K562 (cell line): ENCODE results near the gene CABP4. TPM values are rescaled to one million over a fixed set of nuclear protein-coding genes. Genes with fewer than 3 reads are reported as not detected.

ENCODE experiments used
- BRF1 ChIP-seq: IDR thresholded peaks from 3 replicates; pipeline ENCODE4 v1.6.1; 2011; ENCODE audit warnings: borderline replicate concordance, mild to moderate bottlenecking; ENCODE audit not compliant: insufficient read length; ENCODE audit errors: extremely low read depth
- CHD1 ChIP-seq: fragments of 200-600 bp; sonication (generic); IDR thresholded peaks from one replicate; pipeline ENCODE4 v1.6.1; 2012; ENCODE audit warnings: mild to moderate bottlenecking, moderate library complexity, low read length, inconsistent platforms
- ELF4 ChIP-seq: fragments of 450-650 bp; formaldehyde crosslinking; IDR thresholded peaks from 2 replicates; pipeline ENCODE4 v1.4.0; 2022; ENCODE audit warnings: missing genetic modification characterization
- ERF ChIP-seq: fragments of 450-650 bp; formaldehyde crosslinking; IDR thresholded peaks from 2 replicates; pipeline ENCODE4 v1.4.0; 2020; ENCODE audit warnings: mild to moderate bottlenecking, mixed read lengths
- EWSR1 ChIP-seq: fragments of 450-650 bp; IDR thresholded peaks from 2 replicates; pipeline ENCODE4 v1.6.1; 2018; ENCODE audit warnings: borderline replicate concordance, mild to moderate bottlenecking, low read depth, moderate library complexity; ENCODE audit not compliant: partially characterized antibody
- FOXA3 ChIP-seq, 2 experiments: fragments of 450-650 bp in 1 of 2; sonication (generic) in 1 of 2; formaldehyde crosslinking; IDR thresholded peaks in 1 of 2; conservative IDR thresholded peaks in 1 of 2; 2 replicates each; pipeline versions ENCODE4 v1.4.0 to v1.8.0; 2020 to 2022; ENCODE audit warnings: mild to moderate bottlenecking in 2 of 2, missing genetic modification reagents in 1 of 2
- HLTF ChIP-seq: fragments of 450-650 bp; IDR thresholded peaks from 2 replicates; pipeline ENCODE4 v1.6.1; 2016
- KDM2B ChIP-seq: fragments of 250-450 bp; sonication (Bioruptor Pico); IDR thresholded peaks from 2 replicates; pipeline ENCODE4 v1.8.0; 2021; ENCODE audit warnings: mild to moderate bottlenecking, moderate library complexity
- MCM3 ChIP-seq: fragments of 450-650 bp; IDR thresholded peaks from 2 replicates; pipeline ENCODE4 v1.6.1; 2016
- MCM7 ChIP-seq, 2 experiments: fragments of 450-650 bp; IDR thresholded peaks; 2 replicates each; pipeline ENCODE4 v1.6.1; 2016 to 2018
- MTA3 ChIP-seq: fragments of 450-650 bp; formaldehyde crosslinking; IDR thresholded peaks from 2 replicates; pipeline ENCODE4 v1.6.1; 2017; ENCODE audit warnings: mild to moderate bottlenecking, borderline replicate concordance
- NFIX ChIP-seq: fragments of 250-450 bp; sonication (Bioruptor Pico); IDR thresholded peaks from 2 replicates; pipeline ENCODE4 v1.4.0; 2020; ENCODE audit warnings: low read depth, mild to moderate bottlenecking, moderate library complexity
- RB1 ChIP-seq: fragments of 450-650 bp; IDR thresholded peaks from 2 replicates; pipeline ENCODE4 v1.6.1; 2017; ENCODE audit warnings: low read depth, mild to moderate bottlenecking
- SAFB ChIP-seq: fragments of 200-400 bp; formaldehyde crosslinking; IDR thresholded peaks from 2 replicates; pipeline ENCODE4 v1.6.1; 2017; ENCODE audit warnings: low read depth, low read length, borderline replicate concordance
- ZC3H4 ChIP-seq: sonication (generic); formaldehyde crosslinking; IDR thresholded peaks from 2 replicates; pipeline ENCODE4 v1.9.0; 2021; ENCODE audit warnings: missing genetic modification reagents, borderline replicate concordance
- ZNF830 ChIP-seq: fragments of 250-450 bp; sonication (Bioruptor Pico); IDR thresholded peaks from 2 replicates; pipeline ENCODE4 v1.5.0; 2021; ENCODE audit warnings: mild to moderate bottlenecking
- ZSCAN32 ChIP-seq: fragments of 450-650 bp; formaldehyde crosslinking; IDR thresholded peaks from 2 replicates; pipeline ENCODE4 v1.4.0; 2020; ENCODE audit warnings: mild to moderate bottlenecking, moderate library complexity
- polyA plus RNA-seq, 8 experiments: library from polyadenylated mRNA; depleted of rRNA in 4 of 8; stranded (reverse) in 5 of 8; unstranded in 3 of 8; fragments of >200 nt; fragmentation: Nextera tagmentation in 2 of 8; fragmentation: Illumina TruSeq in 1 of 8; extraction: Ambion mirVana in 2 of 8; extraction: Trizol in 1 of 8; gene quantifications; 2 replicates each; pipeline versions ENCODE4 v1.2.1 to v1.2.3, GENCODE V29; 2011 to 2014; ENCODE audit warnings: inconsistent platforms in 1 of 8, missing spikeins in 1 of 8
- total RNA-seq, 7 experiments: library from RNA; depleted of rRNA in 6 of 7; stranded (reverse); fragments of >200 nt in 6 of 7; fragmentation: Illumina TruSeq in 2 of 7; extraction: Trizol in 2 of 7; gene quantifications; 2 replicates each; pipeline versions ENCODE4 v1.2.1 to v1.2.3, GENCODE V29; 2011 to 2021; ENCODE audit warnings: low replicate concordance in 1 of 7
- TF ChIP-seq, protein P1 (sequence below): sonication (generic); formaldehyde crosslinking; IDR thresholded peaks from 2 replicates; pipeline ENCODE4 v1.8.0; 2022; ENCODE audit warnings: mild to moderate bottlenecking, low read depth, missing genetic modification reagents
- TF ChIP-seq, protein P2 (sequence below): fragments of 250-450 bp; sonication (Bioruptor Pico); IDR thresholded peaks from 2 replicates; pipeline ENCODE4 v1.5.0; 2022; ENCODE audit warnings: mild to moderate bottlenecking
- TF ChIP-seq, protein P3 (sequence below): sonication (generic); IDR thresholded peaks from 2 replicates; pipeline ENCODE4 v1.6.1; 2016
- TF ChIP-seq, protein P4 (sequence below): fragments of 450-650 bp; IDR thresholded peaks from 2 replicates; pipeline ENCODE4 v1.6.1; 2014; ENCODE audit warnings: low read depth, mild to moderate bottlenecking, moderate library complexity, borderline replicate concordance
- TF ChIP-seq, protein P5 (sequence below): fragments of 250-450 bp; sonication (Bioruptor Pico); IDR thresholded peaks from 2 replicates; pipeline ENCODE4 v1.5.0; 2020; ENCODE audit warnings: mild to moderate bottlenecking

CABP4 gene
- total and polyA plus RNA-seq, 9 of the 15 experiments (the other 6 are each of a cell fraction or from before 2014, with no cell fraction given): 0.11 TPM; not detected in 8

DNA sequence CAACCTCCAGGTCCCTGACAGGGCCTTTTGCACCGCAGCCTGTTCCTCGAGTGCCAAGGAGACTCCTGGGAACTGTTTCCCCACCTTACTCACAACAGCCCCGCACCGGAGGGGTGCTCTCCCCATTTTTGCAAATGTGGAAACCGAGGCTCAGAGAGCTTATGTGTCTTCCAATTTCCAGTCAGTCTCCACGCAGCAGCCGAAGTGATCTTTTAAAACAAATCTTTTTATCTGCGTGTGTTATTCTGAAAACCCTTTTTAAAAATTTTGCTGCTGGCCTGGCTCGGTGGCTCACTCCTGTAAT is 14.3 kb downstream of the CABP4 start (continued):
- TF ChIP-seq CHD1 (no peak), ZC3H4 (CRISPR knock-in tag) (no peak; the same call in 1 of the 2 replicates), BRF1 (no peak), MTA3 (no peak), SAFB (no peak), MCM7 (IDR thresholded peaks at IDR 0.05) (no peak), EWSR1 (no peak), RB1 (0 out of 2 replicates have a peak, but pooled peaks have one; percentile 3), ELF4 (CRISPR knock-in tag) (no peak), MCM3 (no peak), ERF (CRISPR knock-in tag) (peak; percentile 81; the same call in 1 of the 2 replicates), HLTF (no peak), KDM2B (CRISPR knock-in tag) (no peak), ZSCAN32 (CRISPR knock-in tag) (no peak), FOXA3 (CRISPR knock-in tag; conservative IDR thresholded peaks at IDR 0.05 in 1 of 2, IDR thresholded peaks at IDR 0.05 in 1 of 2) (no peak), ZNF830 (CRISPR knock-in tag) (no peak), NFIX (CRISPR knock-in tag) (no peak)
- TF ChIP-seq, protein P1, sequence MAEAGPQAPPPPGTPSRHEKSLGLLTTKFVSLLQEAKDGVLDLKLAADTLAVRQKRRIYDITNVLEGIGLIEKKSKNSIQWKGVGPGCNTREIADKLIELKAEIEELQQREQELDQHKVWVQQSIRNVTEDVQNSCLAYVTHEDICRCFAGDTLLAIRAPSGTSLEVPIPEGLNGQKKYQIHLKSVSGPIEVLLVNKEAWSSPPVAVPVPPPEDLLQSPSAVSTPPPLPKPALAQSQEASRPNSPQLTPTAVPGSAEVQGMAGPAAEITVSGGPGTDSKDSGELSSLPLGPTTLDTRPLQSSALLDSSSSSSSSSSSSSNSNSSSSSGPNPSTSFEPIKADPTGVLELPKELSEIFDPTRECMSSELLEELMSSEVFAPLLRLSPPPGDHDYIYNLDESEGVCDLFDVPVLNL: no peak
- TF ChIP-seq, protein P2, sequence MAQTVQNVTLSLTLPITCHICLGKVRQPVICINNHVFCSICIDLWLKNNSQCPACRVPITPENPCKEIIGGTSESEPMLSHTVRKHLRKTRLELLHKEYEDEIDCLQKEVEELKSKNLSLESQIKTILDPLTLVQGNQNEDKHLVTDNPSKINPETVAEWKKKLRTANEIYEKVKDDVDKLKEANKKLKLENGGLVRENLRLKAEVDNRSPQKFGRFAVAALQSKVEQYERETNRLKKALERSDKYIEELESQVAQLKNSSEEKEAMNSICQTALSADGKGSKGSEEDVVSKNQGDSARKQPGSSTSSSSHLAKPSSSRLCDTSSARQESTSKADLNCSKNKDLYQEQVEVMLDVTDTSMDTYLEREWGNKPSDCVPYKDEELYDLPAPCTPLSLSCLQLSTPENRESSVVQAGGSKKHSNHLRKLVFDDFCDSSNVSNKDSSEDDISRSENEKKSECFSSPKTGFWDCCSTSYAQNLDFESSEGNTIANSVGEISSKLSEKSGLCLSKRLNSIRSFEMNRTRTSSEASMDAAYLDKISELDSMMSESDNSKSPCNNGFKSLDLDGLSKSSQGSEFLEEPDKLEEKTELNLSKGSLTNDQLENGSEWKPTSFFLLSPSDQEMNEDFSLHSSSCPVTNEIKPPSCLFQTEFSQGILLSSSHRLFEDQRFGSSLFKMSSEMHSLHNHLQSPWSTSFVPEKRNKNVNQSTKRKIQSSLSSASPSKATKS (CRISPR knock-in tag): no peak
- TF ChIP-seq, protein P3, sequence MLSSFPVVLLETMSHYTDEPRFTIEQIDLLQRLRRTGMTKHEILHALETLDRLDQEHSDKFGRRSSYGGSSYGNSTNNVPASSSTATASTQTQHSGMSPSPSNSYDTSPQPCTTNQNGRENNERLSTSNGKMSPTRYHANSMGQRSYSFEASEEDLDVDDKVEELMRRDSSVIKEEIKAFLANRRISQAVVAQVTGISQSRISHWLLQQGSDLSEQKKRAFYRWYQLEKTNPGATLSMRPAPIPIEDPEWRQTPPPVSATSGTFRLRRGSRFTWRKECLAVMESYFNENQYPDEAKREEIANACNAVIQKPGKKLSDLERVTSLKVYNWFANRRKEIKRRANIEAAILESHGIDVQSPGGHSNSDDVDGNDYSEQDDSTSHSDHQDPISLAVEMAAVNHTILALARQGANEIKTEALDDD: no peak
- TF ChIP-seq, protein P4, sequence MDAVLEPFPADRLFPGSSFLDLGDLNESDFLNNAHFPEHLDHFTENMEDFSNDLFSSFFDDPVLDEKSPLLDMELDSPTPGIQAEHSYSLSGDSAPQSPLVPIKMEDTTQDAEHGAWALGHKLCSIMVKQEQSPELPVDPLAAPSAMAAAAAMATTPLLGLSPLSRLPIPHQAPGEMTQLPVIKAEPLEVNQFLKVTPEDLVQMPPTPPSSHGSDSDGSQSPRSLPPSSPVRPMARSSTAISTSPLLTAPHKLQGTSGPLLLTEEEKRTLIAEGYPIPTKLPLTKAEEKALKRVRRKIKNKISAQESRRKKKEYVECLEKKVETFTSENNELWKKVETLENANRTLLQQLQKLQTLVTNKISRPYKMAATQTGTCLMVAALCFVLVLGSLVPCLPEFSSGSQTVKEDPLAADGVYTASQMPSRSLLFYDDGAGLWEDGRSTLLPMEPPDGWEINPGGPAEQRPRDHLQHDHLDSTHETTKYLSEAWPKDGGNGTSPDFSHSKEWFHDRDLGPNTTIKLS: no peak
- TF ChIP-seq, protein P5, sequence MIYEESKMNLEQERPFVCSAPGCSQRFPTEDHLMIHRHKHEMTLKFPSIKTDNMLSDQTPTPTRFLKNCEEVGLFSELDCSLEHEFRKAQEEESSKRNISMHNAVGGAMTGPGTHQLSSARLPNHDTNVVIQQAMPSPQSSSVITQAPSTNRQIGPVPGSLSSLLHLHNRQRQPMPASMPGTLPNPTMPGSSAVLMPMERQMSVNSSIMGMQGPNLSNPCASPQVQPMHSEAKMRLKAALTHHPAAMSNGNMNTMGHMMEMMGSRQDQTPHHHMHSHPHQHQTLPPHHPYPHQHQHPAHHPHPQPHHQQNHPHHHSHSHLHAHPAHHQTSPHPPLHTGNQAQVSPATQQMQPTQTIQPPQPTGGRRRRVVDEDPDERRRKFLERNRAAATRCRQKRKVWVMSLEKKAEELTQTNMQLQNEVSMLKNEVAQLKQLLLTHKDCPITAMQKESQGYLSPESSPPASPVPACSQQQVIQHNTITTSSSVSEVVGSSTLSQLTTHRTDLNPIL (CRISPR knock-in tag): no peak
